ENCODE data around the gene SUCO. TPM values are rescaled to one million over a fixed set of nuclear protein-coding genes. Genes with fewer than 3 reads are reported as not detected.

Gene SUCO
- polyA plus RNA-seq, 1 of the 3 experiments (the other 2 are of a cell fraction): 5.4 TPM

DNA sequence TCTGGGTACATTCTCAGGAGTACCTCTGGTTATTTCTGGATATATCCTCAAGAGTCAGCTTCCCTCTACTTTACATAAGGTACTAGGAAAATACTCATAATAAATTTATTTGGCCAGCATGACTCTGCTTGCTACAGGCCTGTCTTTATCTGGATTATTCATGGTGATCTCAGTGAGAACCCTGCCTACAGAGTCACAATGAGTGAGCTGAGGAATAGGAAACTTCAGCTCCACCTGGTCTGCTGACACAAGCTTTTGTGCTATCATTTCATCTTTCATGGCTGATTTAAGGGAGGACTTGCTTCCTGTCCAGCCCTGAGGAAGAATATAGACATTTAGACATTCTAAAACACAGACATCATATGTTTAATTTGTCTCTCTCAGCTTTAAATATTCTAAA lies 19.5 kb upstream of the SUCO start:
- H3K9me3 ChIP-seq: no peaks in the 10 kb centered on the region
- peaks cover 5% of the 10 kb centered on the region for H3F3A ChIP-seq (replicated peaks; ENCODE audit: insufficient read depth)
- H3K36me3 ChIP-seq (replicated peaks in 1 of 2; ENCODE audit: control insufficient read depth in 1 of 2, insufficient read depth in 2 of 2, low read length in 1 of 2): peaks cover 0 to 3% of the 10 kb centered on the region in 2 experiments
- H2AFZ ChIP-seq (ENCODE audit: low read depth): no peak overlapping the region
- DNase-seq: no peak
- no peaks in the 10 kb centered on the region for H3K9me2 ChIP-seq
- no peak overlapping the region for H3K27ac ChIP-seq (ENCODE audit: low read depth in 2 of 2, low read length in 1 of 2)
- no peak overlapping the region for H3K9ac ChIP-seq
- H3K27me3 ChIP-seq (ENCODE audit: insufficient read depth): no peaks in the 10 kb centered on the region; the same call in 1 of the 2 replicates
- H3K79me2 ChIP-seq (ENCODE audit: insufficient read depth): no peaks in the 10 kb centered on the region
- no peak overlapping the region for H3K4me2 ChIP-seq
- CTCF ChIA-PET: interaction anchor here (1.1 kb wide), 1 partner anchor 18 kb away, joined by 3 read pairs; no protein-coding TSS in a partner anchor
- no peak overlapping the region for H3K4me3 ChIP-seq (ENCODE audit: low read depth in 2 of 2, low read length in 1 of 2)
- POLR2A ChIA-PET: no interaction called here
- TF ChIP-seq ELF1 (IDR thresholded peaks at IDR 0.05): no peak
- H3K4me1 ChIP-seq (ENCODE audit: control insufficient read depth in 1 of 2, insufficient read depth in 2 of 2, low read depth in 1 of 2, low read length in 1 of 2): no peaks in the 10 kb centered on the region
- no peaks in the 10 kb centered on the region for H4K20me1 ChIP-seq (ENCODE audit: insufficient read depth)

DNA sequence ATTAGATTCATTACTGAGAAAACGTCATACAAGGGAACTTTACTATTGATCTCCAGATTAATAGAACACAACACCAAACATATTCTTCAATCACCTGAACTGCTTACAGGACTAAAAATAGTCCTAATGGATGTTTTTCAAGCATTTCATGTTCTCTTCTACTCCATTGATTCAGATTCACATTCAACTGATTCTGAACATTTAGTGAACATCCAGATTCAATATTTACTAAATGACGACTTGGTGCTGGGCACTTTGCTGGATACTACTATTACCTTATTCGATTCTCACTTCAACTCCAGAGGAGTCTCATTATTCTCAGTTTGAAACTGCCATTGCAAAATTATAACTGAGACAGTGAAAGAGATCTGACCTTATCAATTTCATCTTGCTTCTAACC lies 18.8 kb upstream of the SUCO start:
- peaks cover 5% of the 10 kb centered on the region for H3F3A ChIP-seq (replicated peaks; ENCODE audit: insufficient read depth)
- H3K9me2 ChIP-seq: no peaks in the 10 kb centered on the region
- no peak overlapping the region for H3K4me2 ChIP-seq
- no peak overlapping the region for H2AFZ ChIP-seq (ENCODE audit: low read depth)
- H3K36me3 ChIP-seq (replicated peaks in 1 of 2; ENCODE audit: control insufficient read depth in 1 of 2, insufficient read depth in 2 of 2, low read length in 1 of 2): peaks cover 0 to 3% of the 10 kb centered on the region in 2 experiments
- H3K4me3 ChIP-seq (ENCODE audit: low read depth in 2 of 2, low read length in 1 of 2): no peak overlapping the region
- no peaks in the 10 kb centered on the region for H3K79me2 ChIP-seq (ENCODE audit: insufficient read depth)
- H3K9me3 ChIP-seq: no peaks in the 10 kb centered on the region
- no peak overlapping the region for H3K27ac ChIP-seq (ENCODE audit: low read depth in 2 of 2, low read length in 1 of 2)
- H3K4me1 ChIP-seq (ENCODE audit: control insufficient read depth in 1 of 2, insufficient read depth in 2 of 2, low read depth in 1 of 2, low read length in 1 of 2): no peaks in the 10 kb centered on the region
- no peaks in the 10 kb centered on the region; the same call in 1 of the 2 replicates for H3K27me3 ChIP-seq (ENCODE audit: insufficient read depth)
- no peak overlapping the region for H3K9ac ChIP-seq
- WGBS (ENCODE audit: low lambda C conversion rate): 51% methylated on average over 3 of the region's 3 CpGs
- no peak for DNase-seq
- no peaks in the 10 kb centered on the region for H4K20me1 ChIP-seq (ENCODE audit: insufficient read depth)
- POLR2A ChIA-PET: no interaction called here
- CTCF ChIA-PET: no interaction called here
- TF ChIP-seq RCOR1 (IDR thresholded peaks at IDR 0.05; ENCODE audit: low read length): no peak
- no peak for TF ChIP-seq PBX3 (IDR thresholded peaks at IDR 0.05)
- TF ChIP-seq MEF2A (IDR thresholded peaks at IDR 0.05; ENCODE audit: borderline replicate concordance, low read depth): no peak
- TF ChIP-seq SIN3A (IDR thresholded peaks at IDR 0.05; ENCODE audit: borderline replicate concordance, low read depth, low read length): no peak
- no peak for TF ChIP-seq NFIC (IDR thresholded peaks at IDR 0.05; ENCODE audit: borderline replicate concordance)
- TF ChIP-seq, protein P1, sequence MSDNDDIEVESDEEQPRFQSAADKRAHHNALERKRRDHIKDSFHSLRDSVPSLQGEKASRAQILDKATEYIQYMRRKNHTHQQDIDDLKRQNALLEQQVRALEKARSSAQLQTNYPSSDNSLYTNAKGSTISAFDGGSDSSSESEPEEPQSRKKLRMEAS (IDR thresholded peaks at IDR 0.05; ENCODE audit: low read depth): no peak
- no peak for TF ChIP-seq ELF1 (IDR thresholded peaks at IDR 0.05)

DNA sequence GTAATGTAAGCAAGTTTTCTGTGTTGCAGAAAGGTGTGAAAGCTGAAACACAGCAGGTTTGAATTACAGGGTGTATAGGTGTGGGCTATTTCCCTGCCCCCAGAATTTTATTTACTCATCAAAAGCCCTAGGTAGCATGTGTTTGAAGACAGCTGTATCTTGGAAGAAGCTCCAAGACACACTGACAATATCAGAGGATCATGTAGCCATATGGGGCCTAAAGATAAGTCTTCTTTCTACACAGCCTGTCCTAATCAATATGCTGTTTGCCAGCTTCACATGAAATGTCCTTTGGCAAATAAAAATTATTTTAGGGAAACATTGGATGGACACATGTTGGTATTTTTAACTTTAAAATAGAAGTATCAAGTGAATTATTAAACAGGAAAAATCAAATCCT lies 17.5 kb upstream of the SUCO start:
- Histone ChIP-seq H3K4me1 (ENCODE audit: control insufficient read depth in 1 of 2, insufficient read depth in 2 of 2, low read depth in 1 of 2, low read length in 1 of 2) (no peaks in the 10 kb centered on the region), H3K27me3 (ENCODE audit: insufficient read depth) (no peaks in the 10 kb centered on the region; the same call in 1 of the 2 replicates), H3K79me2 (ENCODE audit: insufficient read depth) (no peaks in the 10 kb centered on the region), H3K4me3 (ENCODE audit: low read depth in 2 of 2, low read length in 1 of 2) (no peak overlapping the region), H3K9me2 (no peaks in the 10 kb centered on the region; the same call in 1 of the 2 replicates), H2AFZ (ENCODE audit: low read depth) (no peak overlapping the region), H3K9me3 (no peaks in the 10 kb centered on the region), H3K4me2 (no peak overlapping the region), H4K20me1 (ENCODE audit: insufficient read depth) (no peaks in the 10 kb centered on the region), H3K27ac (ENCODE audit: low read depth in 2 of 2, low read length in 1 of 2) (no peak overlapping the region), H3F3A (replicated peaks; ENCODE audit: insufficient read depth) (peaks cover 5% of the 10 kb centered on the region), H3K36me3 (replicated peaks in 1 of 2; ENCODE audit: control insufficient read depth in 1 of 2, insufficient read depth in 2 of 2, low read length in 1 of 2) (peaks cover 0 to 3% of the 10 kb centered on the region in 2 experiments), H3K9ac (no peak overlapping the region)
- DNase-seq: no peak
- ChIA-PET POLR2A (no interaction called here), CTCF (interaction anchor here (0.8 to 1.5 kb wide), 3 partner anchors 15 to 205 kb away, joined by 3 read pairs; no protein-coding TSS in a partner anchor)
- TF ChIP-seq RCOR1 (IDR thresholded peaks at IDR 0.05; ENCODE audit: low read length) (no peak), ELF1 (IDR thresholded peaks at IDR 0.05) (no peak), FOSL2 (IDR thresholded peaks at IDR 0.05; ENCODE audit: borderline replicate concordance, low read depth) (no peak), TEAD4 (IDR thresholded peaks at IDR 0.05; ENCODE audit: borderline replicate concordance, insufficient read depth) (no peak), TCF12 (IDR thresholded peaks at IDR 0.05) (no peak), MEF2A (IDR thresholded peaks at IDR 0.05; ENCODE audit: borderline replicate concordance, low read depth) (no peak), USF1 (IDR thresholded peaks at IDR 0.05; ENCODE audit: borderline replicate concordance, low read depth) (no peak), FOXJ3 (CRISPR knock-in tag; IDR thresholded peaks at IDR 0.05) (no peak), REST (IDR thresholded peaks at IDR 0.05; ENCODE audit: low read depth, low read length) (no peak), YY1 (IDR thresholded peaks at IDR 0.05; ENCODE audit: low read depth) (no peak), TAF1 (IDR thresholded peaks at IDR 0.05; ENCODE audit: borderline replicate concordance, low read depth, low read length) (no peak), EZH2phosphoT487 (IDR thresholded peaks at IDR 0.05; ENCODE audit: borderline replicate concordance, low read depth) (no peak)

All from SK-N-SH (cell line).